8988T (cell line): ENCODE results near the gene ARNT2.
"Not testable (repeated sequence)": the region's sequence is repeated elsewhere in the genome, so short reads cannot be mapped to it uniquely, and the experiment has no call there.

Source experiments
- DNase-seq: peaks from one replicate; pipeline ENCODE4 v3.0.0; 2011

ARNT2 gene

GRCh38 chr15:80637747-80638146 is 233.6 kb downstream of the ARNT2 start:
- DNase-seq: no peak

- DNase-seq: no peak
Measured at GRCh38 chr15:80638553-80639167, 234.5 kb downstream of the ARNT2 start.

- DNase-seq: no peak
Measured at GRCh38 chr15:80639168-80639555, 235.0 kb downstream of the ARNT2 start.

GRCh38 chr15:80640531-80641121 is 236.4 kb downstream of the ARNT2 start:
- no peak for DNase-seq

- DNase-seq: no peak
Measured at GRCh38 chr15:80641384-80641783, 237.2 kb downstream of the ARNT2 start.

GRCh38 chr15:80643431-80643951 is 239.3 kb downstream of the ARNT2 start:
- no peak for DNase-seq

GRCh38 chr15:80645494-80646065 is 241.4 kb downstream of the ARNT2 start:
- DNase-seq: no peak

GRCh38 chr15:80647424-80647823 is 243.2 kb downstream of the ARNT2 start:
- DNase-seq: not testable (repeated sequence)
